Tibial nerve (tissue), 4 donors: ENCODE measurements around the gene APOO. TPM values are rescaled to one million over a fixed set of nuclear protein-coding genes. Genes with fewer than 3 reads are reported as not detected.

ENCODE experiments used
- DNase-seq, 2 donors: peaks; one replicate each; pipeline ENCODE4 v3.0.0-alpha.2; 2019; ENCODE audit warnings: low spot score in 2 of 2
- H3K27ac ChIP-seq, 4 donors: fragments of 200-600 bp; sonication (generic) in 3 of 4; one replicate each; pipeline ENCODE4 v1.5.1; 2017 to 2019; ENCODE audit warnings: mild to moderate bottlenecking in 1 of 4
- H3K27me3 ChIP-seq, 2 donors: fragments of 200-600 bp; sonication (generic) in 1 of 2; one replicate each; pipeline versions ENCODE4 v1.5.1 to v1.6.0; 2017 to 2019
- H3K36me3 ChIP-seq, 3 donors: fragments of 200-600 bp; sonication (generic); one replicate each; pipeline ENCODE4 v1.5.1; 2018 to 2019
- H3K4me1 ChIP-seq, 4 donors: fragments of 200-600 bp; sonication (generic) in 3 of 4; one replicate each; pipeline ENCODE4 v1.5.1; 2017 to 2019
- H3K4me3 ChIP-seq, 4 donors: fragments of 200-600 bp; sonication (generic) in 3 of 4; one replicate each; pipeline ENCODE4 v1.5.1; 2017 to 2019; ENCODE audit warnings: mild to moderate bottlenecking in 1 of 4, moderate library complexity in 1 of 4
- H3K9me3 ChIP-seq, 4 donors: fragments of 200-600 bp; sonication (generic) in 3 of 4; one replicate each; pipeline ENCODE4 v1.5.1; 2017 to 2019
- EP300 ChIP-seq, 2 donors: sonication (generic); formaldehyde crosslinking; IDR thresholded peaks; one replicate each; pipeline ENCODE4 v1.6.1; 2017; ENCODE audit warnings: antibody characterized with exemption in 2 of 2, mild to moderate bottlenecking in 1 of 2
- POLR2A ChIP-seq, 2 donors: fragments of 450-650 bp; IDR thresholded peaks; one replicate each; pipeline ENCODE4 v1.6.1; 2017; ENCODE audit warnings: antibody characterized with exemption in 2 of 2, mild to moderate bottlenecking in 2 of 2, moderate library complexity in 2 of 2
- WGBS, 2 donors: methylation state at CpG; one replicate each; pipeline ENCODE4 v1.1.5; 2018; 5-methylcytosine and 5-hydroxymethylcytosine counted together
- total RNA-seq, 4 donors: library from RNA; depleted of rRNA; stranded (reverse); fragments of >200 nt; gene quantifications; one replicate each; pipeline ENCODE4 v1.1.0, GENCODE V29; 2016
- TF ChIP-seq, protein P1 (sequence below), 5 experiments: fragments of 200-600 bp in 3 of 5; fragments of 450-650 bp in 2 of 5; sonication (generic) in 3 of 5; IDR thresholded peaks; one replicate each; pipeline ENCODE4 v1.5.1; 2016 to 2019; ENCODE audit warnings: antibody characterized with exemption in 5 of 5, mild to moderate bottlenecking in 3 of 5, moderate library complexity in 2 of 5

The APOO gene
- total RNA-seq, 4 donors from 2014 or later: 3.9 to 115 (median 9.0) TPM

DNA sequence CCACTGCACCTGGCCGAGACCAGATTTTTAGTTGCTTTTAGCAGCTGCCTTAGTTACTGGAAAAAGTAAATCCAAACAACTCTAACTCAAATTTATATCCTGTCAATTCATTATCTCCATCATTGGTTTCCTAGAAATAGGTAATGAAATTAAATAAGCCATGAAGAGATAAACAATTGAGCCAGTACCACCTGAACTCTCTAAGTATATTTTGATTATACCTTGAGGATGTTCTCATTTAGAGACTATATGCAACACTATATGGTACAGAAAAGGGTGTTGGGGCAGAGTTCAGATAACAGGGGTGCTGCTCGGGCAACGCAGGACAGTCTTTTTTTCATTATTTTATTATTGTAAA, 89.8 kb downstream of the APOO start:
- Histone ChIP-seq H3K4me3 (no peak overlapping the region), H3K27ac (no peak overlapping the region), H3K27me3 (no peaks in the 10 kb centered on the region), H3K4me1 (peaks cover 0 to 2% (median 0%) of the 10 kb centered on the region in 4 donors), H3K9me3 (no peaks in the 10 kb centered on the region), H3K36me3 (no peaks in the 10 kb centered on the region)
- TF ChIP-seq POLR2A (IDR thresholded peaks at IDR 0.05) (no peak), EP300 (IDR thresholded peaks at IDR 0.05) (no peak)
- TF ChIP-seq, protein P1, sequence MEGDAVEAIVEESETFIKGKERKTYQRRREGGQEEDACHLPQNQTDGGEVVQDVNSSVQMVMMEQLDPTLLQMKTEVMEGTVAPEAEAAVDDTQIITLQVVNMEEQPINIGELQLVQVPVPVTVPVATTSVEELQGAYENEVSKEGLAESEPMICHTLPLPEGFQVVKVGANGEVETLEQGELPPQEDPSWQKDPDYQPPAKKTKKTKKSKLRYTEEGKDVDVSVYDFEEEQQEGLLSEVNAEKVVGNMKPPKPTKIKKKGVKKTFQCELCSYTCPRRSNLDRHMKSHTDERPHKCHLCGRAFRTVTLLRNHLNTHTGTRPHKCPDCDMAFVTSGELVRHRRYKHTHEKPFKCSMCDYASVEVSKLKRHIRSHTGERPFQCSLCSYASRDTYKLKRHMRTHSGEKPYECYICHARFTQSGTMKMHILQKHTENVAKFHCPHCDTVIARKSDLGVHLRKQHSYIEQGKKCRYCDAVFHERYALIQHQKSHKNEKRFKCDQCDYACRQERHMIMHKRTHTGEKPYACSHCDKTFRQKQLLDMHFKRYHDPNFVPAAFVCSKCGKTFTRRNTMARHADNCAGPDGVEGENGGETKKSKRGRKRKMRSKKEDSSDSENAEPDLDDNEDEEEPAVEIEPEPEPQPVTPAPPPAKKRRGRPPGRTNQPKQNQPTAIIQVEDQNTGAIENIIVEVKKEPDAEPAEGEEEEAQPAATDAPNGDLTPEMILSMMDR (IDR thresholded peaks at IDR 0.05): no peak
- WGBS, 2 donors: 89 to 97% methylated on average over 3 of the region's 3 CpGs
- DNase-seq: no peak

DNA sequence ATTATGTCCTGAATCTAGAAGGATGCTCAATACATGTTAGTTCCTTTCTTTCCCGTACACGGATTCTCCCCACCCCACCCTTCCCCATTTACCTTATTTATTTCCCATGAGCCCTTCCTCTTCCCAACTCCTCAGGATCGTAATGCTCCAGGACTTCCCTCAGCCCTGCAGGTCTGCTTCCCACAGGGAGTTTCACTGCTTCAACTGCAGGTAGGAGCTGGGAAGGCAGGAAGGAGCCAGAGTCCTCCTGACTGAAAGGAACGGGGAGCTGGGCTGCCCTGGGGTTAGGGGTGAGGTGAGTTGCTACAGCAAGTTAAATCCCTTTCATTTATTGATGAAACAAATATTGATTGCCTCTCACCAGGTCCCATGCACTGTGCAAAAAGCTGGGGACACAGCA, 91.6 kb downstream of the APOO start:
- Histone ChIP-seq H3K27ac (no peak overlapping the region), H3K4me3 (no peak overlapping the region), H3K9me3 (no peaks in the 10 kb centered on the region), H3K27me3 (no peaks in the 10 kb centered on the region), H3K36me3 (no peaks in the 10 kb centered on the region), H3K4me1 (no peaks in the 10 kb centered on the region)
- WGBS, 2 donors: 70 to 75% methylated on average over 3 to 4 of the region's 4 CpGs
- no peak for DNase-seq
- TF ChIP-seq POLR2A (IDR thresholded peaks at IDR 0.05): no peak
- no peak for TF ChIP-seq EP300 (IDR thresholded peaks at IDR 0.05)
- TF ChIP-seq, protein P1 (IDR thresholded peaks at IDR 0.05): no peak

DNA sequence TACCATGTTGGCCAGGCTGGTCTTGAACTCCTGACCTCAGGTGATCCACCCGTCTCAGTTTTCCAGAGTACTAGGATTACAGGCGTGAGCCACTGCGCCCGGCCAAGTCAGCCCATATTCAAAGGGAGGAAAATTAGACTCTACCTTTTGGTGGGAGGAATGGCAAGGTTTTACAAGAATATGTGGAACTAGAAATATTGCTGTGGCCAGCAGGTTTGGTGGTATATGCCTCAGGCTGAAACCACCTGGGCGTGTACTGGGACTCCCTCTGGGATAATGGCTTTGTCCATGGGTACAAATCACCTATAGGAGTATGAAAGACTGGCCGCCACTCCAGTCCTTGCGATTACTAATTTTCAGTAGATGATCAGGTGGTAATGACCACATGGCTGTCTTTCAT, 92.4 kb downstream of the APOO start:
- WGBS, 2 donors: 86 to 90% methylated on average over 6 to 7 of the region's 7 CpGs
- H3K4me1 ChIP-seq: no peaks in the 10 kb centered on the region
- no peak overlapping the region for H3K27ac ChIP-seq
- TF ChIP-seq, protein P1 (IDR thresholded peaks at IDR 0.05): no peak
- TF ChIP-seq EP300 (IDR thresholded peaks at IDR 0.05) (no peak), POLR2A (IDR thresholded peaks at IDR 0.05) (no peak)
- H3K9me3 ChIP-seq: no peaks in the 10 kb centered on the region
- H3K27me3 ChIP-seq: no peaks in the 10 kb centered on the region
- H3K36me3 ChIP-seq: no peaks in the 10 kb centered on the region
- no peak overlapping the region for H3K4me3 ChIP-seq
- DNase-seq: no peak

DNA sequence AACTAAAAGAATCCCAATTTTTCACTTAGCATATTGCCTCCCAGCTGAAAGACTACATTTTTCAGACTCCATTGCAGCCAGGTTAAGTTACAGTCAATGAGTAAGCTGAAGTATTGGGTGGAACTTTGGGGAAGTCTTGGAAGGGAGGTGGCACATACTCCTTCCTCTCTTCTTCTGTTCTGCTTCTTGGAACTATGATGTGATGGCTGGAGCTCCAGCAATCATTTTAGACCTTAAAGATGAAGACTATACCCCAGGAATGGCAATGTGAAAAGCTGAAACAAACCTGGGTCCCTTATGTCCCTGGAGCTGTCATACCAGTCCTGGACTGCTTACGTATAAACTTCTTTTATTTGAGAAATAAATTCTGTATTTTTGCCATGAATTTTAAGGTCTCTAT, 93.9 kb downstream of the APOO start:
- TF ChIP-seq POLR2A (IDR thresholded peaks at IDR 0.05): no peak
- H3K36me3 ChIP-seq: no peaks in the 10 kb centered on the region
- no peaks in the 10 kb centered on the region for H3K27me3 ChIP-seq
- H3K27ac ChIP-seq: no peak overlapping the region
- H3K9me3 ChIP-seq: no peaks in the 10 kb centered on the region
- WGBS, 2 donors: 92 to 94% methylated on average over 1 of the region's 1 CpG
- no peak overlapping the region for H3K4me3 ChIP-seq
- DNase-seq: no peak
- H3K4me1 ChIP-seq: no peaks in the 10 kb centered on the region

DNA sequence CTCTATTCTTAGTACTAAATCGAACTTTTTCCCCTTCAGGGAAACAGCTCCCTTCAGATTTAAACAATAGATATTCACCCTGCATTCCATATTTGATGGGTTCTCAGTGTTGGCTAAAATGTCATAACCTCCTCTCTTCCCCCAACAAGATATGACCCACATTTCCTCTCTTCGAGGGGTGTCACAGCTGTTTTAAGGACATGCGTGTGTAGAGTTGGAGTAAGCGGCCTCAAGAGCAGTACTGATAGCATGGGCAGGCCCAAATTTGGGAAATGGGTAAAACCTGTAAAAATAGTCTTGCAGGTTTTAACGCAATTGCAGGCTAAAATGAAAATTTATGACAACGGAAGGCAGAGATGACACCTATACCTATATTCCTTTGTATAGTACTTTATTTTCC, 96.1 kb downstream of the APOO start:
- TF ChIP-seq, protein P1 (IDR thresholded peaks at IDR 0.05): no peak
- TF ChIP-seq EP300 (IDR thresholded peaks at IDR 0.05) (no peak), POLR2A (IDR thresholded peaks at IDR 0.05) (no peak)
- Histone ChIP-seq H3K4me1 (no peaks in the 10 kb centered on the region), H3K9me3 (no peaks in the 10 kb centered on the region), H3K27me3 (no peaks in the 10 kb centered on the region), H3K4me3 (peak overlapping the region in 1 of 4 donors; percentile 26), H3K36me3 (no peaks in the 10 kb centered on the region), H3K27ac (peak overlapping the region in 3 of 4 donors; percentile 40 to 77 (median 57))
- DNase-seq: no peak
- WGBS, 2 donors: 46 to 63% methylated on average over 6 of the region's 6 CpGs

DNA sequence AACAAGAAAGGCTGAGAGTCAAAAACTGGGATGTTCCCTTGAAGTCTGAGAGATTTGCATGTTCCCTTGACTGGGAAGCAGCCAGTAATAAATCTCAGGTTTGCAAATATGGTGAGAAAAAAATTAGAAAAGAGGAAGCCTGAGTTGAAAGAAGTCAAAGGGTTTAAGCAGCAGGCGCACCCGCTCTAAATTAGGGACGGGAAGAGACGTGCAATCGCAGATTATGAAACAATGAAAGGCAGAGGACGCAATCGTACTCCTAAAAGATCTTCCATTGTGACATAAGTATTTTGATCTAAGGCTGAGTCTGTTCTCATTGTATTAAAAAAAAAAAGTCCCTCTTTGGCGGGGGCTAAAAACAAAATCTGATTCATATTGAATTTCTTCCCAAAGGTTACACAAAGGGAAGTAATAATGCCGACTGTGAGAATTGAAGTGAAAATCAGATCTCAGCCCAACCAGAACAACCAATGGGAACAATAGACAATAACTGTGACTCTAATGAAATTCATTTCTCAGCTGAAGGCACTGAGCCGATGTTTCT, 96.6 kb downstream of the APOO start:
- Histone ChIP-seq H3K4me3 (peak overlapping the region in 1 of 4 donors; percentile 26), H3K36me3 (no peaks in the 10 kb centered on the region), H3K4me1 (no peaks in the 10 kb centered on the region), H3K27me3 (no peaks in the 10 kb centered on the region), H3K9me3 (no peaks in the 10 kb centered on the region), H3K27ac (peak overlapping the region in 3 of 4 donors; percentile 40 to 77 (median 57))
- TF ChIP-seq, protein P1 (IDR thresholded peaks at IDR 0.05): no peak
- TF ChIP-seq EP300 (IDR thresholded peaks at IDR 0.05) (peak; percentile 70 to 83), POLR2A (IDR thresholded peaks at IDR 0.05) (no peak)
- DNase-seq: no peak
- 15 to 42% methylated on average over 10 of the region's 10 CpGs for WGBS, 2 donors
